RWPE1 (cell line): ENCODE data around the gene NUP210.

Source experiments
- CTCF ChIA-PET: fragments of 350-600 bp; sonication (Branson Sonifier 250); formaldehyde crosslinking; extraction: SDS; loops from one replicate; lab custom pipeline; 2021; lab: Yijun Ruan, JAX
- POLR2A ChIA-PET: fragments of 400-600 bp; formaldehyde crosslinking; extraction: SDS; loops from one replicate; lab custom pipeline; 2020; ENCODE audit warnings: antibody characterized with exemption; ENCODE audit not compliant: low non-redundant PET; lab: Yijun Ruan, JAX
- DNase-seq: peaks from one replicate; pipeline ENCODE4 v3.0.0; 2012; ENCODE audit warnings: low spot score
- H3K27ac ChIP-seq: fragments of 450-650 bp; 2 replicates; pipeline ENCODE4 v1.5.1; 2017
- CTCF ChIP-seq: fragments of 450-650 bp; conservative IDR thresholded peaks from 2 replicates; pipeline ENCODE4 v1.5.1; 2017; ENCODE audit warnings: low read depth, mild to moderate bottlenecking

NUP210 gene

DNA sequence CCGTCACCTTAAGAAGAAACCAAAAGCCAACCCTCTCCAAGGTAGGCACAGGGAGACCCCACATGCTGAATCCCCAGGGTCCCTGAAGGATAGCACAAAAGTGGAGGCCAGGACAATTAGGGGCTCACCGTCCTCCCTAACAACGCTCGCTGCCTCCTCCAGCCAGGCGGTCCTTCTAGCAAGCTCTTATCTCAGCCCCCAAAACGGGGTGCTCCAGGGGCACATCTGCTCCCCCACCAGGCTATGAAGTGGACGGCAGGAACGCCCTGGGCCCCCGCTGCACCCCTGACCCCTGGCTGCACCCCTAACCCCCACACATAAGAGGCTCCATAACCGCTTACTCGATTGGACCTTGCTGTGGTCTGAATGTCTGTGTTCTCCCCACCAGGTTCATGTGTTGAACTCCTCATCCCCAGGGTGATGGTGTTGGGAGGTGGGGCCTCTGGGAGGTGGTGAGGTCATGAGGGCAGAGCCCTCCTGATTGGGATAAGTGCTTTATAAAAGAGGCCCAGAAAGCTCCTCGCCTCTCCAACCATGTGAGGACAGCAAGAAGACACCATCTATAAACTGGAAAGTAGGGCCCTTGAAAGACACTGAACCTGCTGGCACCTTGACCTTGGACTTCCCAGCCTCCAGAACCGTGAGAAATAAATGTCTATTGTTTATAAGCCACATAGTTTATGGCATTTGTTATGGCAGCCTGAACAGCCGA is 153.3 kb downstream of the NUP210 start:
- POLR2A ChIA-PET = interaction anchor here (0.6 kb wide), 1 partner anchor 211 kb away, joined by 3 read pairs; no protein-coding TSS in a partner anchor
- TF ChIP-seq CTCF = no peak
- CTCF ChIA-PET = no interaction called here
- no peak overlapping the region for H3K27ac ChIP-seq
- DNase-seq = no peak
